ENCODE measurements around the gene CAPN5. TPM values are rescaled to one million over a fixed set of nuclear protein-coding genes. Genes with fewer than 3 reads are reported as not detected.
A peak's percentile ranks its signal among the peaks of the same experiment; 100 is the strongest.

CAPN5 gene
- total RNA-seq, 1 experiment from 2014 or later, result 17.3 TPM

DNA sequence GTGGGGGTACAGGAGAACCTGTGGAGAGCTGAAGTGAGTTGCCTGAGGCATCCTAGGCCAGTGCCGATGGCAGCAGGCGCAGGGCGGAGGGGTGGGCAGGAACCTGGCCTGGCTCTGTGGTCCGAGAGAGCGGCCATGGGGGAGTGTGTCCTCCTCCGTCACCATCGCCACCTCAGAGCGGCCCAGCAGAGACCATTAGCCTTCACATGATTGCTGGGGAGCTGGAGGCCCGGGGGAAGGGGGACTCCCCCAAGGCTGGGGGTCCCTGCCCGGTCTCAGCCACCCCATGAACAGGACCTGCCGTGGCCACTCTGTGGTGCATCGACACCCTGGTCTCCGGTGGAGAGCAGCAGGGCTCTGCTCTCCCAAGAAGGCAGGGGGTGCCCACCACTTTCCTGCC lies 40.0 kb downstream of the CAPN5 start:
- H3K36me3 ChIP-seq (ENCODE audit: control insufficient read depth, insufficient read depth, low read length), result no peaks in the 10 kb centered on the region
- no peak for ATAC-seq
- intact Hi-C loops (cut with micrococcal nuclease; ENCODE audit: unreplicated experiment), result no loop called here
- ChIA-PET POLR2A (no interaction called here), CTCF (interaction anchor here (0.5 to 1.2 kb wide), 2 partner anchors 59 to 77 kb away, joined by 6 to 7 read pairs; no protein-coding TSS in a partner anchor)
- no peak for DNase-seq (ENCODE audit: low read depth, low spot score)
- no peaks in the 10 kb centered on the region for H3K27me3 ChIP-seq (ENCODE audit: control insufficient read depth, insufficient read depth, low read length)
- BruUV-seq (replicated peaks), result no TSS peak
- H3K9me3 ChIP-seq (ENCODE audit: control insufficient read depth, insufficient read depth, low read depth, low read length), result no peaks in the 10 kb centered on the region
- no peak overlapping the region for H3K4me3 ChIP-seq (ENCODE audit: low read depth in 2 of 2, low read length in 2 of 2)
- no peak overlapping the region for H3K27ac ChIP-seq (ENCODE audit: low read length)
- TF ChIP-seq, protein P1, sequence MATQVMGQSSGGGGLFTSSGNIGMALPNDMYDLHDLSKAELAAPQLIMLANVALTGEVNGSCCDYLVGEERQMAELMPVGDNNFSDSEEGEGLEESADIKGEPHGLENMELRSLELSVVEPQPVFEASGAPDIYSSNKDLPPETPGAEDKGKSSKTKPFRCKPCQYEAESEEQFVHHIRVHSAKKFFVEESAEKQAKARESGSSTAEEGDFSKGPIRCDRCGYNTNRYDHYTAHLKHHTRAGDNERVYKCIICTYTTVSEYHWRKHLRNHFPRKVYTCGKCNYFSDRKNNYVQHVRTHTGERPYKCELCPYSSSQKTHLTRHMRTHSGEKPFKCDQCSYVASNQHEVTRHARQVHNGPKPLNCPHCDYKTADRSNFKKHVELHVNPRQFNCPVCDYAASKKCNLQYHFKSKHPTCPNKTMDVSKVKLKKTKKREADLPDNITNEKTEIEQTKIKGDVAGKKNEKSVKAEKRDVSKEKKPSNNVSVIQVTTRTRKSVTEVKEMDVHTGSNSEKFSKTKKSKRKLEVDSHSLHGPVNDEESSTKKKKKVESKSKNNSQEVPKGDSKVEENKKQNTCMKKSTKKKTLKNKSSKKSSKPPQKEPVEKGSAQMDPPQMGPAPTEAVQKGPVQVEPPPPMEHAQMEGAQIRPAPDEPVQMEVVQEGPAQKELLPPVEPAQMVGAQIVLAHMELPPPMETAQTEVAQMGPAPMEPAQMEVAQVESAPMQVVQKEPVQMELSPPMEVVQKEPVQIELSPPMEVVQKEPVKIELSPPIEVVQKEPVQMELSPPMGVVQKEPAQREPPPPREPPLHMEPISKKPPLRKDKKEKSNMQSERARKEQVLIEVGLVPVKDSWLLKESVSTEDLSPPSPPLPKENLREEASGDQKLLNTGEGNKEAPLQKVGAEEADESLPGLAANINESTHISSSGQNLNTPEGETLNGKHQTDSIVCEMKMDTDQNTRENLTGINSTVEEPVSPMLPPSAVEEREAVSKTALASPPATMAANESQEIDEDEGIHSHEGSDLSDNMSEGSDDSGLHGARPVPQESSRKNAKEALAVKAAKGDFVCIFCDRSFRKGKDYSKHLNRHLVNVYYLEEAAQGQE (IDR thresholded peaks at IDR 0.05; ENCODE audit: insufficient read depth in 1 of 2, low read depth in 2 of 2, low read length in 1 of 2), result no peak
- TF ChIP-seq, protein P2, sequence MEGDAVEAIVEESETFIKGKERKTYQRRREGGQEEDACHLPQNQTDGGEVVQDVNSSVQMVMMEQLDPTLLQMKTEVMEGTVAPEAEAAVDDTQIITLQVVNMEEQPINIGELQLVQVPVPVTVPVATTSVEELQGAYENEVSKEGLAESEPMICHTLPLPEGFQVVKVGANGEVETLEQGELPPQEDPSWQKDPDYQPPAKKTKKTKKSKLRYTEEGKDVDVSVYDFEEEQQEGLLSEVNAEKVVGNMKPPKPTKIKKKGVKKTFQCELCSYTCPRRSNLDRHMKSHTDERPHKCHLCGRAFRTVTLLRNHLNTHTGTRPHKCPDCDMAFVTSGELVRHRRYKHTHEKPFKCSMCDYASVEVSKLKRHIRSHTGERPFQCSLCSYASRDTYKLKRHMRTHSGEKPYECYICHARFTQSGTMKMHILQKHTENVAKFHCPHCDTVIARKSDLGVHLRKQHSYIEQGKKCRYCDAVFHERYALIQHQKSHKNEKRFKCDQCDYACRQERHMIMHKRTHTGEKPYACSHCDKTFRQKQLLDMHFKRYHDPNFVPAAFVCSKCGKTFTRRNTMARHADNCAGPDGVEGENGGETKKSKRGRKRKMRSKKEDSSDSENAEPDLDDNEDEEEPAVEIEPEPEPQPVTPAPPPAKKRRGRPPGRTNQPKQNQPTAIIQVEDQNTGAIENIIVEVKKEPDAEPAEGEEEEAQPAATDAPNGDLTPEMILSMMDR (IDR thresholded peaks at IDR 0.05), result no peak
- TF ChIP-seq POLR2AphosphoS5 (IDR thresholded peaks at IDR 0.05; ENCODE audit: low read depth, low read length) (no peak), SIN3A (IDR thresholded peaks at IDR 0.05; ENCODE audit: borderline replicate concordance, insufficient read depth, low read depth, low read length) (no peak), TCF7L2 (IDR thresholded peaks at IDR 0.05; ENCODE audit: low read depth, low read length) (no peak)
- in situ Hi-C loops (cut with HindIII; ENCODE audit: low pct_unique_long_range_greater_than_20kb, low sequenced_read_pairs), result no loop called here
- H3K4me1 ChIP-seq (ENCODE audit: control insufficient read depth, insufficient read depth, low read length), result peaks cover 29% of the 10 kb centered on the region

DNA sequence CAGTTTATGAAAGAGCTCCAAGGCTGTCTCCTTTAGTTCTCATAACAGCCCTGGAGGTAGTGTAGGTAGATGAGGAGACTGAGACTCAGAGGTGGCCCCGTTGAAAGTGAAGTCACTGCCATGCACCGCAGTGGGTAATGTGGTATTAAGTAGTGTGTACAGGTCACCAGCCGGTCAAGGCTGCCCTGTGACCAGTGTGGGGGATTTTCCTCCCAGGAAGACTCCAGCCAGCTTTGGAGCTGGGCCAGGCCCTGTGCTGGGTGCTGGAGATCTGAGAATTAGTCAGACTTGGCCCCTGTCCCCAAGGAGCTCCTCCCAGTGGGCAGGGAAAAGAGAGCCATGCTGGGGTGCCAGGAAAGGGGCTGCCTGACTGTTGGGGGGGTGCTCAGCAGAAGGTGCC lies 41.2 kb downstream of the CAPN5 start:
- no TSS peak for BruUV-seq (replicated peaks)

More for the DNA sequence above, 41.2 kb downstream of the CAPN5 start:
- peak; percentile 79 for ATAC-seq
- intact Hi-C loops (cut with micrococcal nuclease; ENCODE audit: unreplicated experiment), result no loop called here
- peak; percentile 47 for DNase-seq (ENCODE audit: low read depth, low spot score)
- ChIA-PET POLR2A (no interaction called here), CTCF (interaction anchor here (0.7 to 0.9 kb wide), 3 partner anchors 17 to 60 kb away, joined by 3 to 4 read pairs (median 4); no protein-coding TSS in a partner anchor)
- Histone ChIP-seq H3K4me1 (ENCODE audit: control insufficient read depth, insufficient read depth, low read length) (peaks cover 29% of the 10 kb centered on the region), H3K27ac (ENCODE audit: low read length) (peak overlapping the region; percentile 51; the same call in 1 of the 2 replicates), H3K36me3 (ENCODE audit: control insufficient read depth, insufficient read depth, low read length) (no peaks in the 10 kb centered on the region), H3K9me3 (ENCODE audit: control insufficient read depth, insufficient read depth, low read depth, low read length) (no peaks in the 10 kb centered on the region), H3K27me3 (ENCODE audit: control insufficient read depth, insufficient read depth, low read length) (no peaks in the 10 kb centered on the region), H3K4me3 (ENCODE audit: low read depth in 2 of 2, low read length in 2 of 2) (no peak overlapping the region; a peak in 1 of 4 replicates)
- TF ChIP-seq SIN3A (IDR thresholded peaks at IDR 0.05; ENCODE audit: borderline replicate concordance, insufficient read depth, low read depth, low read length) (no peak), POLR2AphosphoS5 (IDR thresholded peaks at IDR 0.05; ENCODE audit: low read depth, low read length) (no peak), TCF7L2 (IDR thresholded peaks at IDR 0.05; ENCODE audit: low read depth, low read length) (no peak)
- TF ChIP-seq, protein P1 (IDR thresholded peaks at IDR 0.05; ENCODE audit: insufficient read depth in 1 of 2, low read depth in 2 of 2, low read length in 1 of 2), result no peak
- TF ChIP-seq, protein P2 (IDR thresholded peaks at IDR 0.05), result no peak
- in situ Hi-C loops (cut with HindIII; ENCODE audit: low pct_unique_long_range_greater_than_20kb, low sequenced_read_pairs), result no loop called here
